Measurements from ENCODE around the gene SLC11A2.

The SLC11A2 gene

DNA sequence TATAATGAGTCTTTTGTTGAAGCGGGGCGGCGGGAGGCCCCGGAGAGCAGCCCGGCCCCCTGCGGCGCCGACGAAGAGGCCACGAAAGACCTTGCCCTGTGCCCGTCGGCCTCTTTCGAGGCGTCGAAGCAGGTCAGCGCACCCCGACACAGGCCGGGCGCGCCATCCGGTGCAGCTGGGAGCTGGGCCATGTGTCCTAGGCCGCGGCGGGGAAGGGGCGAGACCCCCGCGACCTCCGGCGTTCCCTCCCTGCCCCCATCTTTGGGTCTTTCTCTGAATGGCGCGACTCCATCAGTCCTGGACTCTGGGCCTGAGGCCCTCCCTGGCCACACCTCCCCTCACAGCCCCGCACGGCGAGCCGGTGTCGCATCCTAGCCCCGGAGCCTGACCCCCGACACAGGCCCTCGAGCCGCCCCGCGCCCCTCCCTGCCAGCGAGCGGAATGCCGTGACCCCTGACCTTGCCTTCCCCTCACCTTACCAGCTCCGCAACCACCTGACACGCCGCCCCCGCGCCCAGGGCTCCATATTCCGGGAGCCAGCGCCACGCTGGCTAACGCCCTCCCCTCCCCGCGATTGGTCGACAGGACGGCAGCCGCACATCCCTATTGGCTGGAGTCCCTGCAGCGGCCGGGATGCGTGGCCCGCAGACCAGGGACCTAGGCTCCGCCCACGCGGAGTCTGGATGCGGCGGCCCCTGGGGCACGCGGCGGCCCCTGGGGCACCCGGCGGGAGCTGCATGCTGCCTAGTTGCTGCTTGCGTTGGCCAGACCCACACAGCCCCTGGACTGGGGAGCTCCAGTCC lies at the start of gene SLC11A2:
Gene SLC11A2, minus strand, starts transcription at position 549 of the 803 bp plus-strand sequence. CDS start 15,656 bp downstream, outside the sequence.
- DNase-seq: peak; percentile 59

DNA sequence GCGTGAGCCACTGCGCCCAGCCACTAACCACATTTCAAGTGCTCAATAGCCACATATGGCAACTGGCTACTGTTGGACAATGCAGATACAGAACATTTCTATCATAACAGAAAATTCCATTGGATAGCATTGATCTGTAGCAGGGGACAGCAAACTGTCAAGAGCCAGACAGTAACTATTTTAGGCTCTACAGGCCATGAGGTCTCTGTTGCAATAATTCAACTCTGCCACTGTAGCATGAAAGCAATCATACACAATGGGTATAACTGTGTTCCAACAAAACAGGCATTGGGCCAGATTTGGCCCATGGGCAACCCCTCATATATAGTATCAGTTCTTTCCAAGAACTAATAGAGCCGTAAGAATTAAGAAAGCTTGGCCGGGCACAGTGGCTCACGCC lies 49.2 kb upstream of the SLC11A2 start:
- DNase-seq: no peak

DNA sequence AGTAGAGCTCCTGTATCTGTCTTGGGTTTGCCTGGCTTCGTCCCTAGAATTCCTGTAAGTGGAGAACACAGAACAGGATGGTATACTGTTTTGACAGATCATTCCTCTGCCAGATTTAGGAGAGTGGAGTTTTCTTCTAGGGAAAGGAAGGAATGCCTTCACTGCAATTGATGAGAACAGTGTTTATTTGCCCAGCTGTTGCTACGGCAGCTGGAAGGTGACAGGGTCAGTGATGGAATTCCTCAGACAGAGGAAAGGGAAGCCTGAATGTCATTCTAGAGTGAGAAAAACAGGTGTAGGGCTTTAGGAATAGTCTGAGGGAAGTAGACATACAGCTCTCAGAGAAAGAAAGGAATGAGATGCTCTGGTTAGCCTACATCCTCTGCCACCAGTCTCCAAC lies 45.5 kb upstream of the SLC11A2 start:
- no peak for DNase-seq

DNA sequence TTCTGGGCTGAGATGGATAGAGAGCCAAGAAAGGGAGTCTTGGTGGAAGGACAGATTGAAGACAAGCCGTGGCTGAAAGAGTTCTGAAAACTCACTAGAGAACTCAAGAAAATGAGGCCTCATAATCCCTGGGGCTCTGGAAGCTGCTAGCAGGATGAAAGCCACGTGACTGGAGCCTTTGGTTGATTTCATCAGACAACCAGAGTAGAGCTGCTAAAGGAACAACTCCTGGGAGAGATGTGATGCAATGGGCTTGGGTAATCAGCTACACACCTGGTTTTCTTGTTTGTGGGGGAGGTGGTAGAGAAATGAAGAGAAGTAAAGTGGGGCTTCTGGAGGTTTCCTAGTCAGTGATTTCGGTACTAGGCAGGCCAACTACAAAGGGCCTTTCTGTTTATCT lies 43.8 kb upstream of the SLC11A2 start:
- no peak for DNase-seq

DNA sequence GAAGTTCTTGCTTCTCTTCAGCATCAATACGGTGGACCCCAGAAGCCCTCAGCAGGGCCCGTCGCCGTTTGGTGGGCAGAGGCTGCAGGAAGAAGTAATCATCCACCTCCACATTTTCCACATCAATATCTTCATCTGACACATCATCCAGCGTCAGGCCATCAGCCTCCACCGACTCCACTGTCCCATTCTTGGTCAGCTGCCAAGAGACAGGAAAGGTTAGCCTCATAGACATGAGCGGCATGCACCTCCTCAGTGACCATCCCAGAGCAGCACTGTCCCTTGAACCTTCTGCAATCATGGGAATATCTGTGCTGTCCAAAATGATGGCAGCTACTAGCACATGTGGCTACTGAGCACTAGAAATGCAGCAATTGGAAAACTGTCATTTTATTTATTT lies 41.6 kb upstream of the SLC11A2 start:
- no peak for DNase-seq

DNA sequence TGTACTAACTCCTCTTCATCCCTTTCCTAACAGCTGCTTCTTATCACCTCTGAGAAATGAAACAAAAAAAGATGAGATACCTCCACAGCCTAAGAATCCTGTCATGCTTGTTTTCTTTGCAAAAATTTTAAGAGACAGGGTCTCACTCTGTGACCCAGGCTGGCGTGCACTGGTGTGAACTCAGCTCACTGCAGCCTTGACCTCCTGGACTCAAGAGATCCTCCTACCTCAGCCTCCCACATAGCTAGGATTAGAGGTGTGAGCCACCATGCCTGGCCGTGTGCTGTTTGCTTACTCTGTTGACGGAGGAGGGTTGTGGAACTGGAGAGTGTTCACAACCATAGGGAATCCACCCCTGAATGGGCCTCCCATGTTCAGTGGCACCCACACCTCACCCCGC lies 41.0 kb upstream of the SLC11A2 start:
- DNase-seq: no peak

DNA sequence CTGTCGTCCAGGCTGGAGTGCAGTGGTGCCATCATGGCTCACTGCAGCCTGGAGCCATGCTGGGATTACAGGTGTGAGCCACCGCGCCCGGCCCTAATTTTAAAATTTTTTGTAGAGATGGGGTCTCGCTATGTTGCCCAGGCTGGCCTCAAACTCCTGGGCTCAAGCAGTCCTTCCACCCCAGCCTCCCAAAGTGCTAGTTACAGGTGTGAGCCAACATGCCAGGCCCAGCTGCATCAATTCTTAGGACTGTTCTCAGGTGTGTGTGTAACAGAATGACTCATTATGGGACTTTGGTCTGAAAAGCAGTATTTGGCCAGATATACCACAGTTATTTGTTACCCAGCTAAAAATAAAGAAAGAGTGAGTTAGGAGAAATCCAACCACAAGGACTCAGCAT lies 39.3 kb upstream of the SLC11A2 start:
- no peak for DNase-seq

DNA sequence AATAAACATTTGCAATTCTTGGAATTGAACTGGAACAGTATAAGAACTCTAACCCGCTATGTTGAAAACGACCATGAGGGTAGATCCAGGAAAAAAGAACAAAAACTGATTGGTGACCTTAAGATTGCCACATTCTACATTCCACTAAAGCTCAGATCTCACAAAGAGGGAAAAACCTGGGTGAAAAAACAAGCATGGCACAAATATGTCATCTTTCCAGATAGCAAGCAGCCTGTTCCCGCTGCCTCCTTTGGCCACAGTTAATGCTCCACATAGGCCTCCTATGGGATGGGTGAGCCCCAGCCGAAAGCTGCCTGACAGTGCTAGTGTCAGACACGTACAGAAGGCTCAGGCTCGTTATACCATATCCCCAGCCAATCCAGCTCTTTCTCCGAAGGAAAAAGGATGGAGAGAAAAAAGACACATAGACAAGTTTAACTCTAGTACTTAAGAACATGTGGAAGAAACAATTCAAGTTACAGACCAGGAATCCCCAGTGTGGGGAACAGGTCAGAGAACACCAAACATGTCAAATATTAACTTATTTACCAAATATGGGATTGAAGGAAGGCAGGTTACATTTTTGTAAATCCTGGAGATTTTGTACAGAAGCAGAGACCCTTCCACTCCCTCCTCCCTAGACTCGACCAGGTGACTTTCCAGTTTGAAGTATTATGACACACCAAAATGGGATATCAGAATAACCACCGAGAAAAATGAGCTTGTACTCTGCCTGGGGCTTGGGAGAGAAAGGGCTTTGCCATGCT lies 36.6 kb upstream of the SLC11A2 start:
- DNase-seq: no peak

DNA sequence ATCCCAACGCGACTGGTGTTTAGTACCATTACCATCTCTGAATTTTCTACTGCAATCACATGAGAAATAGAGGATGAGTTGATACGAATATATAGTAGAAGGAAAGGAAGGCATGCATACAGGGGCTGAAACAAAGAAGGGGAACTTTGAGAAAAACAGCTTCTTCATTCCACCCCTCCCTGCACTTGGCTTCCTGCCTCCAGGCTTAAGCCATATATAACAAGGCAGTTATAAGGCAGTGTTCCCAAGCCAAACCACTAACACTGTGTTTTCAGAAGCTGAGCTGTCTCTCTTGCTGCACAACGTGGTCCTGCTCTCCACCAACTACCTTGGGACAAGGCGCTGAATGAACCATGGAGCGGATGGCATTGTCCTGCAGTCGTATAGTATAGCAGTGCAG lies 32.9 kb upstream of the SLC11A2 start:
- DNase-seq: no peak

DNA sequence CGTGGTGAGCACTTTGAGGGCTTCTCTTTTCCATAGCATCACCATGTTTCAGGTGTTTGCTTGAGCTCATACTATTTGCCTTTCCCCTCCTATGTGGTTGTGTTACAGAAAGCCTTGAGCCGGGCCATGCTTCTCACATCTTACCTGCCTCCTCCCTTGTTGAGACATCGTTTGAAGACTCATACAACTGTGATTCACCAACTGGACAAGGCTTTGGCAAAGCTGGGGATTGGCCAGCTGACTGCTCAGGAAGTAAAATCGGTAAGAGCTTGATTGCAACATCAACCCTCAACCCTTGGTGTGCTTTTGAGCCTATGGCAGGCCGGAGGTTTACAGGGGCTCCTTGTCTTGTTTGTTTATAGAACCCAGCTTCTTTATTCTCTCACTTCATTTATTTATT lies 30.1 kb upstream of the SLC11A2 start:
- DNase-seq: no peak

DNA sequence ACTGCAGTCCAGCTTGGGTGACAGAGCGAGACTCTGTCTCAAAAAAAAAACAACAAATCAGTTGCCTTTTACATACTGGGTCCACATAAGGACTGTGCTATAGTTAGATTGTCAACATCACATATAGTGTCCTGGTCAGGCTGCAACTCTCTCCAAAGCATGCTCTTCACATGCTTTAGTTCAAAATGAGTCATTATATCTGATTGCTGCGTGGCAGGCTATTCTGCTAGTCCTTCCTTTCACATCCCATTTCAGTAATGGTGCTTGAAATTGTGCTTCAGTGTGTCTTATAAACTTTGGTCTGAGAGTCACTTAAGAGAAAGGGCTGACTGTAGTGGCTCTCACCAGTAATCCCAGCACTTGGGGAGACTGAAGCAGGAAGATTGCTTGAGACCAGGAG lies 28.9 kb upstream of the SLC11A2 start:
- DNase-seq: no peak

DNA sequence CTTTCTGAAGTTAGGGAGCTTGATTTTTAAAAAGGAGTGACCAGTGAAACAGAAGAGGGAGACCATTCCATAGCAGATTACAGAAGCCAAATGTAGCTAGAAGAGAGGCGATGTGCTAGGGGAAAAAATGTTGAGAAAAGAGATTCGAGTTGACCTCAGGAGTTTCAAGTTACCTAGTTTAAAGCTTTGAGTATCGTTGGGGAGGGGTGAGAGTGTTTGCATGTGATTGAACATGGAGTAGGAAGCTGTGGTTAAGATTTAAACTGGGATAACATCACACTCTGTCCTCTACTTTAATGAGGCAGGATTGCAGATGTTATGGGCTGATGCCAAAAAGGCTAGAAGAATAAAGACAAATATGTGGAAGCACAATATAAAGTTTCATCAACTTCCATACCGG lies 25.6 kb upstream of the SLC11A2 start:
- no peak for DNase-seq

DNA sequence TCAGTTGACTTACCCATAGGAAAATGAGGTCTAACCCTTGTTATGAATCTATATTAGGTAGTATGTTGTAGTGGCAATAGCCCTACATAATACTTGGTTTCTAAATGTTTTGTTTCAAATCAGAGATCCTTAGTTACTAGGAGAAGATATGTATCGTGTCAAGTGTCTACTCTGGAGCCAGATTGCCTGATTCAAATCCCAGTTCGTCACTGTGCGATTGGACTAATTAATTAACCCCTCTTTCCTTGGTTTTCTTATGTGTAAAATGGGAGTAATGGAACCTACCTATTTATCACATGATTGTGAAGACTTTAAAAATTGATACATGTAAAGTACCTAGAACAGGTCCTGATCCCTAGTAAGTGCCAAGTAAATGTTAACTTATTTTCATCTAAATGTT lies 23.3 kb upstream of the SLC11A2 start:
- DNase-seq: no peak

DNA sequence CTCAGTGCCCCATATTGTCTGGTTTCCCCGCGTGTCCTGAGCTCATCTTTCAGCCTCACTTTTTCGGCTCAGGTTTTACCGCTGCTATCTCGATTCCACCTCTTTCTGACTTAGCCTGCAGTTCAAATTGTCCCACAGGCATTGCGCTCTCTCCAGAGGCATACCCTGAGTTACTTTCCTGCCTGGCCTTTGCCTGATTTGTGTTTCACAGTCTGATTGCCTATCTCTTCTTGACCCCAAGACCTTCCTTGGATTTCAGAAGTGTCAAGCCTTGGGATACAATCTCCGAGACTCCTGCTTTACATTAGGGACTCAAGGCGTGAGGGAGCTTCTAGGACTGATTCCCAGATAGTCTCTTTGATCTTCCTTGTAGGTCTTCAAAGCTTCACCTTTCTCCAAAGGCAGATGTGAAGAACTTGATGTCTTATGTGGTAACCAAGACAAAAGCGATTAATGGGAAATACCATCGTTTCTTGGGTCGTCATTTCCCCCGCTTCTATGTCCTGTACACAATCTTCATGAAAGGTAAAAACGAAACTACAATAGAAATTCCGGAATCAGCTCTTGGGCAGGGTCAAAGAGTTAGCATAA lies 22.6 kb upstream of the SLC11A2 start:
- DNase-seq: no peak

DNA sequence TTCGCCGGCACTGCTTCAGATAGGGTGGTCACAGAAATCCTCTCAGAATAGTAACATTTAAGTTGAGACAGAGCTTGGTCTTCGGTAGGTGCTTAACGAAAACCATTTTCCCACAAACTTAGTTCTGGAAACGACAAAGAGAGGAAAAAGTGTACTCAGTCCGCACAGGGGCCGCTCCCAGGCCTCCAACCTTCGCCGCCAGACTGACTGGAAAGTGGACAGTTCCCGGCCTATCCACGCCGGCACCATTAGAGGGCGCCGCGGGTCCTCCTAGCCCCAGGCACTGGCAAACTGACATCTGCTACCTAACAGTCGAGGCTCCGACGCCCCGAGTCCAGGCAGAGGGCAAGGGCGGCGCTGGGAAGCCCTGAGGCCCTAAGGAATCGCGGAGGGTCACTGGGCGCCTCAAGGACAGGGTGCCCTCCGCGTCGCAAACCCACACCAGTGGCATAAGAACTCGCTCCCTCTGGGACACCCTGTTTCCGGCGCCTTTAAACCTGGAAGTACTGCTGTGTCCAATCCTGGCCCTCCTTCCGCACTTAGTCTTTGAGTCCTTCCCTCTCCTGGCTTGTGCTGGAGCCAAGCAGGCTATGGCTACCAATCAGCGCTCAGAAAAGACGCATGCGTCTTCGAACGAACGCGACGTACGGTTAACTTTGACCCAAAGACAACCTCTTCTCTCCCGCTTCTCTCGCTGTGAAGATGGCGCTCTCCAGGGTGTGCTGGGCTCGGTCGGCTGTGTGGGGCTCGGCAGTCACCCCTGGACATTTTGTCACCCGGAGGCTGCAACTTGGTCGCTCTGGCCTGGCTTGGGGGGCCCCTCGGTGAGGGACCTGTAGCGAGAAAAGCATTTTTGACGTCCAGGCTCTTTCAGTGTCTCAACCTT lies 21.7 kb upstream of the SLC11A2 start, which contains the start of gene LETMD1:
Gene LETMD1, plus strand, starts transcription at position 673 of the 886 bp plus-strand sequence. Its CDS starts 30 bp downstream, at position 703.
- DNase-seq: peak; percentile 89

DNA sequence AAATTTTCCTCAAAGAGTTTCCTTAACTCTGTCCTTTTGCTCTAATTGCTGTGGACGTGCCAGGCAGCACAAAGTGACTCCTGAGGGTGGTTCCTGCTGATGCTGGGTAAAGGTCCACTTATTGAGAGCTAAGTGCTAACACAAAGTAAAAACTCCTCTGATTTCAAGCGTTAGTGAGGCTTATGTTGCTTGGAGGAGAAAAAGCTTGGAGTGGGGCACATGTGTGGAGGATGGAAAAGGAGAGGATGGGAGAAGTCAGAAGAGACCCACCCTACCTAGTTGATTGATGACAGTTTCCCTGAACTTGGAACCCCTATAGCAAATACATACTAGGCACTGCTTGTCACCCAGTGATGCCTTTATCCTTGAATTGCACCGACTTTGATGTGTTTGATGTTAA lies 10.1 kb upstream of the SLC11A2 start:
- no peak for DNase-seq

DNA sequence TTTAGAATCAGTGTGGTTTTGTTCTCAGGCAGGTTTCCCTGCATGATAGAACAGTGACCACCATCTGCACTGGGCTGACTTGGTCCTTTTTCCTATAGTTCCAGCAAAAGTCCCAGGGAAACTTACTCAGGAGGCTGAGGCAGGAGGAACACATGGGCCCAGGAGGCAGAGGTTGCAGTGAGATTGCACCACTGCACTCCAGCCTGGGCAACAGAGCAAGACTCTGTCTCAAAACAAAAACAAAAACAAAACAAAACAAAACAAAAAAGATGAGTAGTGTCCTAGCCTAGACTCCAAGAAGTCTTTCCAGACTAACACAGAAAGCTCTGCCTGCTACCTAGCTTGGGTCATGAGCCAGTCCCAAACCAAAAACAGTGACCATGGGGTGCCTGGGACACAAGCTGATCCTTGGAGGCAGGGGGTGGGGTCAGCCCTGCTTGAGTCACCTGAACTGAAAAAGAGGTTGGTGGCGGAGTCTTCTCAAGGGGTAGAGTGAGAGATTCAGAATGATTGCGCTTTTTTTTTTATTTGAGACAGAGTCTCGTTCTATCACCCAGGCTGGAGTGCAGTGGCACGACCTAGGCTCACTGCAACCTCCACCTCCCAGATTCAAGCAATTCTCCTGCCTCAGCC lies 7.4 kb upstream of the SLC11A2 start:
- DNase-seq: no peak

DNA sequence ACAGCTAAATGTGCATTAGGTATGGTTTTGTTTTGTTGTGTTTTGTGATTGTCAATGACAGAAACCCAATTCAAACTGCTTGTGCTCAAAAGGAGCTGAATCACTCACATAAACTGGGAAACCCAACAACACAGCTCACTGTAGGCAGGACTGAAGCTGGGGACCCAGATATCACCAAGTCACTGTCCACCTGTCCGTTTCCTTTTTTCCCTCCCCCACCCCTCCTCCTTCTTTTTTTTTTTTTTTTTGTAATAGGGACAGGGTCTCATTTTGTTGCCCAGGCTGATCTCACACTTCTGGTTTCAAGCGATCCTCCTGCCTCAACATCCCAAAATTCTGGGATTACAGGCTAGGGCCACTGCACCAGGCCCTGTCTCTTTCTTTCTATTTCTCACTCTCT lies 6.9 kb upstream of the SLC11A2 start:
- no peak for DNase-seq

DNA sequence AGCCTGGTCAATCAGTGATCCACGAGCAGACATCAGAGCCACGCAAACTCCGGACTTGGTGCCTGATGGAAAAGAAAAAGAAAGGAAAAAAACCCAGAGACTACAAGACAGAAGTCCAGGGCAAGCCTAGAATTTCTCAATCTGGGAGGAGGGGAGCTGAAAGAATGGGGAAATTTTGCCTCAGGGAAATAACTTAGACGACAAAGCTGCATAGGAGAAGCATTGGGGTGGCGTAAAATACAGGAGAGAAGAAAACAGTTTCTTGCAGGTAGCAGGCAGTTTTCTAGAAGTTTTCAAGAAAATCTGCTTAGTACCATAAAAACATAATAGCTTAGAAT lies 2.6 kb upstream of the SLC11A2 start:
- no peak for DNase-seq

DNA sequence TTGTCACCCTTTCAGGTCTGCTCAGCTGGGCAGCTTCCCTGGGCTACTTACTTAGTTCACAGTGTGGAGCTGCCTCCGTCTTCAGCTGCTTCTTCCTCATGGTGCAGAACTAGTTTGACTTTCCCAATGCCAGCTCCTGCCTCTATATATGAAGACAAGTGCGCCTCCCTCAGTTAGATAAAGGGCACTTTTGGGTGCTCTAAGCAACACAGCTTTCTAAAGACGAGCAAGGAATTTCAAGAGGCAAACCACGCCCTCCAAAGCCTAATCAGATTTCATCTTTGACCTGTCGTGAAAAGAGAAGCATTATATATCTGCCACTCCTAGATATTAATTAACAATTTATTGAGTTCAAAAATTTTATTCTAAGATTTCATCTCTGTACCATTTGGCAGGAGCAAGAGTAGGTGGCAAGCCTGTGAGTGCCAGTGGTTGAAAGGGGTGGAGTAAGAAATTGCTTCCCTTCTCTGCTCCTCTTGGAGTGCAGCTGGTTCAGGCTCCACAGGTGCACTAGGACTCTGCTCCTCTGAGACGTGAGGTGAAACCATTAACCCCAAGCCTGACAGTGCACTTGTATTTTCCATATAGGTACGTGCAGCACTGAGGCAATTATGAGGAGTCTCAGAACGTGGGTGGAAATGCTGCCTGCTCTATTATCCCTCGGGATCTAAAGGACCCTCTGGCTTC lies 2.1 kb upstream of the SLC11A2 start:
- DNase-seq: peak; percentile 39

DNA sequence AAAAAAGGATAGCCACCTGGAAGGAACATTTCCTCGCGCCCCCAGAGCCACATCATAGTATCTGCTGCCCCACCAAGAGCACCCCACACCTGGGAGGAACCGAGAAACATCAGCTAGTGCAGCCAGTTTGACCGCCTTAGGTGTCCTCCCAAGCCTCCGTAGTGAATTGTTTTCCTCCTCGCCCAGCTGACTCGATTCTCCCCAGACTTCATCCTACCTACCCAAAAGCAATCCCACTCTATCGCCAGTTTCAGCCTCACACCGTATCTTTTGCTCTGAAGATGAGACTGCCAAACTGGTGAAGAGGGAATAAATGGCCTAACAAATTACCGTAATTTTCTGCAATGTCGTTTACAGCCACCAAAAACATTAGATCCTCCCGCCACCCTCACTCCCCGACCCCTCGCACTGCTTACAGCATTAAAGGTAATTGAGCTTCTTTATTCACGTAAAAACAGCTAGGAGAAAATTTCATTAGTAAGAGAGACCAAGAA lies 1.2 kb upstream of the SLC11A2 start:
- no peak for DNase-seq
